Epidermal melanocyte (primary cell): Measurements from ENCODE around the gene FXYD7.

ENCODE experiments used
- DNase-seq: peaks from one replicate; pipeline ENCODE4 v3.0.0; 2011; ENCODE audit warnings: low spot score; ENCODE audit not compliant: insufficient read length

The FXYD7 gene

DNA sequence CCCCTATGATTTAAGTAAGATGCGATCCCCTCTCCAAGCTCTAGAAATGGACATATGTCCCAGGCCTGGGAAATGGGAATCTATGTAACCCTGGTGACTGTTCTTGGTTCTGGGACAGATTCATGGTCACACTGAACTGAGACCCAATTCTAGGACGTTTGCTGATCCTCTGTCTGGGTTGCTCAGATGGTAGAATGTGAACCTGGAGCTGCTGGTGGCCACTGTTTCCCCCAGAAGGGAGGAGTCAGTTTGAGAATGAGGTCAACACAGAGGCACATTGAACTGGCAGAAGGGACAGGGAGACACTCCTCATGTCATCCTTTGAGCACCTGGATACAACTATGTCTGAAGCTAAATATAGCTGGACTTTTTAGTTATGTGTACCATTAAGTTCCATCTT, 56.4 kb downstream of the FXYD7 start:
- DNase-seq = no peak

DNA sequence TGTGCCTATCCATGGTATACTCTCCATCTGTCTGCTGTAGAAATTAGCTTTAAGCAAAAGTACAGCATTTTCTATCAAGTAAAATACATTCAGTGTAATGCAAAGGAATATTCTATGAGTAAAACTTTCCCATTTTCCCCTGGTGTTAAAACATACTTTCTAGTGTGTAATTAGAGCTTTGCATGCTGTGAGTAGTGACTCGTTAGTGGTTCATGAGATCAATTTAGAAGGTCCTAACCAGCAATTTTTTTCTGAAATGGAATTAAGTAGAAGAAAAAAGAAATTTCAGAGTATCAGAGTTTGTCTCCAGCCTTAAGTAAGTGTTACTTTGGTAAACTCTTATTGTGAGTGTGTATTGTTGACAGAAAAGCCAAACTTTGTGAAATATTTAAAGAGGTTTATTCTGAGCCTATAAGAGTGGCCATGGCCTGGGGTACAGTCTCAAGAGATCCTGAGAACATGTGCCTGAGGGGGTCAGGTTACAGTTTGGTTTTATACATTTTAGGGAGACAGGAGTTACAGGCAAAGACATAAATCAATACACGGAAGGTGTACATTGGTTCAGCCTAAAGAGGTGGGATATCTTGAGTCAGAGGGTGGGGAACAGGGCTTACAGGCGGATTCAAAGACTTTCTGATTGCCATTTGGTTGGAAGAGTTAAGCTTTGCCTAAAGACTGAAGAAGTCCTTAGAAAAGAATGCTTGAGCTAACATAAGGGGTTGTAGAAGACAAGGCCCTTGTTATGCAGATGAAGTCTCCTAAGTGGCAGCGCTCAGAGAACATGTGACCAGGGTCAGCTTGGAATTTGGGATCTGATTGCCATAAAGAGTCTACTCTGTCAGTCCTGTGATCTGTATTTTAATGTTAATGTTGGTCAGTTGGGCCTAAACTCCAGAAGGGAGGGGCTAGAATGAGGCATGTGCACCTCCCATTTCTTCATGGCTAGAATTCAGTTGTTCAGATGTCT, 60.0 kb downstream of the FXYD7 start:
- DNase-seq = no peak
